Endothelial cell (in vitro differentiated cells): ENCODE data around the gene NIF3L1. TPM values are rescaled to one million over a fixed set of nuclear protein-coding genes. Genes with fewer than 3 reads are reported as not detected.

ENCODE experiments used
- DNase-seq: peaks from one replicate; pipeline ENCODE4 v3.0.0; 2021; ENCODE audit warnings: low spot score
- H3K27ac Mint-ChIP-seq: one replicate; pipeline ENCODE4 v1.8.0; 2021; ENCODE audit warnings: mixed read lengths, inconsistent platforms; ENCODE audit not compliant: unreplicated experiment
- H3K27me3 Mint-ChIP-seq: one replicate; pipeline ENCODE4 v1.8.0; 2021; ENCODE audit warnings: mild to moderate bottlenecking, moderate library complexity, mixed read lengths, inconsistent platforms; ENCODE audit not compliant: unreplicated experiment
- H3K36me3 Mint-ChIP-seq: one replicate; pipeline ENCODE4 v1.8.0; 2021; ENCODE audit warnings: mild to moderate bottlenecking, low read depth, mixed read lengths, inconsistent platforms; ENCODE audit not compliant: unreplicated experiment
- H3K4me1 Mint-ChIP-seq: one replicate; pipeline ENCODE4 v1.8.0; 2021; ENCODE audit warnings: mild to moderate bottlenecking, mixed read lengths, inconsistent platforms; ENCODE audit not compliant: unreplicated experiment
- H3K4me3 Mint-ChIP-seq: one replicate; pipeline ENCODE4 v1.8.0; 2021; ENCODE audit warnings: mild to moderate bottlenecking, mixed read lengths, inconsistent platforms; ENCODE audit not compliant: unreplicated experiment
- H3K9me3 Mint-ChIP-seq: one replicate; pipeline ENCODE4 v1.8.0; 2021; ENCODE audit warnings: mixed read lengths, inconsistent platforms; ENCODE audit not compliant: unreplicated experiment
- total RNA-seq: library from RNA; stranded (reverse); fragmentation: NEBNext Ultra II Directional; extraction: Animal tissue kit (Norgen Biotek cat#: 25700); gene quantifications from one replicate; pipeline ENCODE4 v1.2.1, GENCODE V29; 2021; ENCODE audit not compliant: unreplicated experiment
- TF ChIP-seq, protein P1 (sequence below): fragments of 200-600 bp; sonication (generic); IDR thresholded peaks from one replicate; pipeline ENCODE4 v1.5.0; 2021; ENCODE audit warnings: antibody characterized with exemption; ENCODE audit not compliant: unreplicated experiment

Gene NIF3L1
- total RNA-seq, 1 donor from 2014 or later, result 14.2 TPM

DNA sequence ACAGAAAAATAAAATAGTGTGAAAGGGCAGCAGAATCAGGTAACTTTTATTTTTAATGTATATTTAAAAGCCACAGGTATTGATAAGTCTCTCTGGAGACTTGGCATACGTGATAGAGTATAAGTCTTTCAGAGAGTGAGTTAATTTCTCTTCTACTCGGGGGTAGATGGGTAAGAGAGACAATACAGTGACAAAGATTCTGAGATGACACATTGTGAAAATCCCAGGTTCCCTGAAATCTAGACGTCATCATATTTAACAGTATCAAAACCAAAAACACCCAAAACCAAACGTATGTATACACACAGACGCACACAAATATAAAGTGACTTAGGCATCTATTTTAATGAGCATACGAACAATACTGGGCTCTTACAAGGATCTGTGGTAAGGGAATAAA lies 33.3 kb downstream of the NIF3L1 start:
- H3K9me3 Mint-ChIP-seq, result no peaks in the 10 kb centered on the region
- no peaks in the 10 kb centered on the region for H3K4me1 Mint-ChIP-seq
- H3K36me3 Mint-ChIP-seq, result peaks cover 11% of the 10 kb centered on the region
- no peaks in the 10 kb centered on the region for H3K27me3 Mint-ChIP-seq
- TF ChIP-seq, protein P1, sequence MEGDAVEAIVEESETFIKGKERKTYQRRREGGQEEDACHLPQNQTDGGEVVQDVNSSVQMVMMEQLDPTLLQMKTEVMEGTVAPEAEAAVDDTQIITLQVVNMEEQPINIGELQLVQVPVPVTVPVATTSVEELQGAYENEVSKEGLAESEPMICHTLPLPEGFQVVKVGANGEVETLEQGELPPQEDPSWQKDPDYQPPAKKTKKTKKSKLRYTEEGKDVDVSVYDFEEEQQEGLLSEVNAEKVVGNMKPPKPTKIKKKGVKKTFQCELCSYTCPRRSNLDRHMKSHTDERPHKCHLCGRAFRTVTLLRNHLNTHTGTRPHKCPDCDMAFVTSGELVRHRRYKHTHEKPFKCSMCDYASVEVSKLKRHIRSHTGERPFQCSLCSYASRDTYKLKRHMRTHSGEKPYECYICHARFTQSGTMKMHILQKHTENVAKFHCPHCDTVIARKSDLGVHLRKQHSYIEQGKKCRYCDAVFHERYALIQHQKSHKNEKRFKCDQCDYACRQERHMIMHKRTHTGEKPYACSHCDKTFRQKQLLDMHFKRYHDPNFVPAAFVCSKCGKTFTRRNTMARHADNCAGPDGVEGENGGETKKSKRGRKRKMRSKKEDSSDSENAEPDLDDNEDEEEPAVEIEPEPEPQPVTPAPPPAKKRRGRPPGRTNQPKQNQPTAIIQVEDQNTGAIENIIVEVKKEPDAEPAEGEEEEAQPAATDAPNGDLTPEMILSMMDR, result no peak
- H3K27ac Mint-ChIP-seq, result no peak overlapping the region
- no peak overlapping the region for H3K4me3 Mint-ChIP-seq
- DNase-seq, result no peak

DNA sequence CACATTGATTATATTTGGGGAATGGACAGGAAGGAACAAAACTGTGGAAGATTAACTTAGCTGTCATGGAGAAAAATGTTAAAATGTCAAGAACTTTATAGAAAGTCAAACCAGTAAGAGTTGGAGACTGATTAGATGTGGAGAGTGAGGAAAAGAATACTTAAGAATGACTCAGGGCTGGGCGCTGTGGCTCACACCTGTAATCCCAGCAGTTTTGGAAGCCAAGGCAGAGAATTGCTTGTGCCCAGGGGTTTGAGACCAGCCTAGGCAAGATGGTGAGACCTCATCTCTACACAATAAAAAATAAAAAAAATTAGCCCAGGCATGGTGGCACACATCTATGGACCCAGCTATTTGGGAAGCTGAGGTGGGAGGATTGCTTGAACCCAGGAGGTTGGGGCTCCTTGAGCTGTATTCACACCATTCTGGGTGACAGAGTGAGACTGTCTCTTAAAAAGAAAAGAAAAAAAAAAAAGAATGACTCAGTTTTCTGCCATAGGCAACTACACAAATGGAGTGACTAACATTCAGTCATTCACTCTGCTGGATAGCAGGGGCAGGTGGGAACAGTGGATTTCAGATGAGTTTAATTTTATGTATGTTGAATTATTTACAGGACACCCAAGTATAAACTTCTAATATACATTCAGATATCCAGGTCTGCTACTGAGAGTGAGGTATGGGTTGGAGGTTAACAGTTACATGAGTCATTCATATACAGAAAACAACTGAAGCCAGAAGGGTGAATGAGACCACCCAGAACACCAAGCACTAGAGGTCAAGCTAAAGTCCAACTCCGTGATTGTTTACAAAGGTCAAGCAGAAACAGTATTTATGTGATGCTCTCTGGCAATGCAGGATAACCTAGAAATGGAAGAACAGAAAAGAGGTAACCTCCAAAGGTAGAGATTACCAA lies 40.4 kb downstream of the NIF3L1 start:
- H3K27ac Mint-ChIP-seq, result no peak overlapping the region
- H3K9me3 Mint-ChIP-seq, result no peaks in the 10 kb centered on the region
- TF ChIP-seq, protein P1, result no peak
- H3K36me3 Mint-ChIP-seq, result peaks cover 22% of the 10 kb centered on the region
- no peak for DNase-seq
- H3K4me3 Mint-ChIP-seq, result peak overlapping the region; percentile 5
- H3K27me3 Mint-ChIP-seq, result peaks cover 2% of the 10 kb centered on the region
- no peaks in the 10 kb centered on the region for H3K4me1 Mint-ChIP-seq

DNA sequence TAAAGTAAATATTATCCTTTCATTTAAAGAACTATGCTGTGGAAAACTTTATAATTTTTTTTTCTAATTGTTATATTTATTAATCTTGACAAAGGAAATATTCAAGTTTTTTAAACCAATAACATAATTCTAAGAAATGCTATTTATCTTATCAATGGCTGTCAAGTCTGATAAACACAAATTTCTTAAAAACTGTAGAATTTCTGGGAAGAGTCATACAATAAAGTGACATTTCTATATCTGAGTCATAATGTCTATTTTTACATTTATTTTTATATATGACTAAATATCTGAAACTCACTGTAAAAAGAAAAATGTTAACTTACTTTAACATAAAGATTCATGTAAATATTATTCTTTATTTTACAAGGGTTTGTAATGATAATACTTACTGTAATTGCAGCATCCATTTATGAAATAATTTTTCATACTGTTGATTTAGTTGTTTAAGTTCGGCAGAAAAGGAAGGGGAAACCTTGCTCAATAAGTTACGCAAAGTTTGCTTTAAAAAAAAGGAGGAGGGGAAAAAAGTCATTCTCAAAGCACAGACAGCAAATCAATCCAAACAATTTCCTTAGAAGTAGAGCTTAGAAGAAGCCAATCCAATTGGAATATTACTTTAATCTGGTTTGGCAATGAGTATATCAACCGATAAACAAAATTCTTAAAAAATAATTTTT lies 41.9 kb downstream of the NIF3L1 start:
- peaks cover 23% of the 10 kb centered on the region for H3K36me3 Mint-ChIP-seq
- H3K4me1 Mint-ChIP-seq, result no peaks in the 10 kb centered on the region
- H3K27ac Mint-ChIP-seq, result no peak overlapping the region
- peaks cover 2% of the 10 kb centered on the region for H3K27me3 Mint-ChIP-seq
- H3K4me3 Mint-ChIP-seq, result no peak overlapping the region
- no peaks in the 10 kb centered on the region for H3K9me3 Mint-ChIP-seq
- TF ChIP-seq, protein P1, result no peak
- DNase-seq, result no peak

DNA sequence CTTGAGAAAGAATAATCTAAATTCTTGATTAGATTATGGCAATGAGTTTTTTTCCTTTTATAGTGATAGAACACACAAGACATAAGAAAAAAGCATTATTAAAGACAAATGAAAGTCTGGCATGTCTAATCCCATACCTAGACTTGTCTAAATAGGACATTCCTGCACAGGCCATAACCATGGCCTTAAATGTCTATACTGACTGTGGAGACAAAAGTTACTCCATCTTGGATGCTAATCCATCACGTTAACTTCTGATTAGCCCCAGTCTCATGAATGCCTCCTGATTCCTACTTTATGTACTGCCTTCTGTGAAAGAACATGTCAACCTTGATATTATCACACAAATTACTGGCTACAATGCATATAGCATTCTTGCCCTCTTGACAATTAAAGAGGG lies 50.7 kb downstream of the NIF3L1 start:
- H3K27me3 Mint-ChIP-seq, result no peaks in the 10 kb centered on the region
- no peaks in the 10 kb centered on the region for H3K4me1 Mint-ChIP-seq
- H3K9me3 Mint-ChIP-seq, result no peaks in the 10 kb centered on the region
- no peak for DNase-seq
- no peak overlapping the region for H3K27ac Mint-ChIP-seq
- no peak overlapping the region for H3K4me3 Mint-ChIP-seq
- peaks cover 20% of the 10 kb centered on the region for H3K36me3 Mint-ChIP-seq
- TF ChIP-seq, protein P1, result no peak

DNA sequence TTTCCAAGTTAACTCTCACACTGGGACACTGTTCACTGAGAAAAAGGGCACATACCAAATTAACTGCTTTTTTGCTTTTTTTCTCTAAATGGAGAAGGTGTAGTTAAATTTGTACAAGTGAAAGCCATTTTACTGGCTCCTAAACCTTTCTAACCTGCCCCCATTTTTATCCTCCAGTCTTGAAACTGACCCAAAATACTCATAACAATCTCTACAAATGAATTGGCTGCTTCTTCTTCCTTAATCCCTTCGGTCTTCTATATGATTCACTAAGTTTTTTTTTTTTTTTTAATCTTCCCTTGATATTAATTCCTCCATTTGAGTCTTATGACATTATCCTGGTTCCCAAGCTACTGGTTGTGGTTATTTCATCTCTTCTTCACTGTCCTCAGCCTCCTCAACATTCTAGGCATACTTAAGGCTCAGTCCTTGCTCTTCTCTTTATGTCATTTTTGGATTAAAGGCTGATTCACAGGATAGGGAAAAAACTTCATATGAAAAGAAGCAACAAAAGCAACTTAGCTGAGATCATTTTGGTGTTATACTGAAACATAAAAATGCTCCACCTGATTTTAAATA lies 54.4 kb downstream of the NIF3L1 start:
- Mint-ChIP-seq H3K9me3 (no peaks in the 10 kb centered on the region), H3K27ac (no peak overlapping the region), H3K4me3 (no peak overlapping the region), H3K27me3 (no peaks in the 10 kb centered on the region), H3K4me1 (no peaks in the 10 kb centered on the region), H3K36me3 (peaks cover 20% of the 10 kb centered on the region)
- TF ChIP-seq, protein P1, result no peak
- no peak for DNase-seq
